ENCODE results near the gene TIMM17A. TPM values are rescaled to one million over a fixed set of nuclear protein-coding genes. Genes with fewer than 3 reads are reported as not detected.

TIMM17A gene
- total and polyA plus RNA-seq, 9 donors, result 19.9 to 38.1 (median 29.7) TPM

DNA sequence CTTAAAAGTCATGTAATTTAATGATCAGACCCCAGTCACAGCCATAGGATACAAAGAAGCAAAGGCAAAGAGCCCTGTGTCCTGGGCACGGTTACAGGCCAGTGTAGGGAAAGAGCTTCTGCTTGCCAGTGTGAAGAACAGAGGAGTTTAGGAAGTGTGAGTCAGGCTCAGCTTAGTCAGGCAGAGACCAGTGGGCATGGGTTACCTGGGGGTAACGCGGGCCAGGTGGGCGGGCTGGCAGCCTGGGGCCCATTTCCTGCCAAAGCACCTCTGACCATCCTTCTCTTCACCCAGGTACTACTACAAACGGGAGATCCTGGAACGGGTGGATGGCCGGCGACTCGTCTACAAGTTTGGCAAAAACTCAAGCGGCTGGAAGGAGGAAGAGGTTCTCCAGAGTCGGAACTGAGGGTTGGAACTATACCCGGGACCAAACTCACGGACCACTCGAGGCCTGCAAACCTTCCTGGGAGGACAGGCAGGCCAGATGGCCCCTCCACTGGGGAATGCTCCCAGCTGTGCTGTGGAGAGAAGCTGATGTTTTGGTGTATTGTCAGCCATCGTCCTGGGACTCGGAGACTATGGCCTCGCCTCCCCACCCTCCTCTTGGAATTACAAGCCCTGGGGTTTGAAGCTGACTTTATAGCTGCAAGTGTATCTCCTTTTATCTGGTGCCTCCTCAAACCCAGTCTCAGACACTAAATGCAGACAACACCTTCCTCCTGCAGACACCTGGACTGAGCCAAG is 59.8 kb downstream of the TIMM17A start:
- Histone ChIP-seq H3K36me3 (no peaks in the 10 kb centered on the region), H3K27me3 (no peaks in the 10 kb centered on the region), H3K4me3 (no peak overlapping the region), H3K9me3 (no peaks in the 10 kb centered on the region), H3K4me1 (ENCODE audit: insufficient read depth) (peaks cover 1% of the 10 kb centered on the region), H3K27ac (no peak overlapping the region)
- TF ChIP-seq, protein P1, sequence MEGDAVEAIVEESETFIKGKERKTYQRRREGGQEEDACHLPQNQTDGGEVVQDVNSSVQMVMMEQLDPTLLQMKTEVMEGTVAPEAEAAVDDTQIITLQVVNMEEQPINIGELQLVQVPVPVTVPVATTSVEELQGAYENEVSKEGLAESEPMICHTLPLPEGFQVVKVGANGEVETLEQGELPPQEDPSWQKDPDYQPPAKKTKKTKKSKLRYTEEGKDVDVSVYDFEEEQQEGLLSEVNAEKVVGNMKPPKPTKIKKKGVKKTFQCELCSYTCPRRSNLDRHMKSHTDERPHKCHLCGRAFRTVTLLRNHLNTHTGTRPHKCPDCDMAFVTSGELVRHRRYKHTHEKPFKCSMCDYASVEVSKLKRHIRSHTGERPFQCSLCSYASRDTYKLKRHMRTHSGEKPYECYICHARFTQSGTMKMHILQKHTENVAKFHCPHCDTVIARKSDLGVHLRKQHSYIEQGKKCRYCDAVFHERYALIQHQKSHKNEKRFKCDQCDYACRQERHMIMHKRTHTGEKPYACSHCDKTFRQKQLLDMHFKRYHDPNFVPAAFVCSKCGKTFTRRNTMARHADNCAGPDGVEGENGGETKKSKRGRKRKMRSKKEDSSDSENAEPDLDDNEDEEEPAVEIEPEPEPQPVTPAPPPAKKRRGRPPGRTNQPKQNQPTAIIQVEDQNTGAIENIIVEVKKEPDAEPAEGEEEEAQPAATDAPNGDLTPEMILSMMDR (IDR thresholded peaks at IDR 0.05), result no peak
- TF ChIP-seq EP300 (IDR thresholded peaks at IDR 0.05), result no peak
- TF ChIP-seq POLR2A (IDR thresholded peaks at IDR 0.05), result no peak
- intact Hi-C loops (cut with DNase I), result loop anchor here in 3 of 4 donors (5.0 kb wide), 3 partner anchors 102 to 117 kb away; partner anchors contain the start of gene GPR37L1 (in 1 of the 3)
- WGBS, 3 donors, result 83 to 90% (median 89%) methylated on average over 17 of the region's 17 CpGs
- no peak for DNase-seq

DNA sequence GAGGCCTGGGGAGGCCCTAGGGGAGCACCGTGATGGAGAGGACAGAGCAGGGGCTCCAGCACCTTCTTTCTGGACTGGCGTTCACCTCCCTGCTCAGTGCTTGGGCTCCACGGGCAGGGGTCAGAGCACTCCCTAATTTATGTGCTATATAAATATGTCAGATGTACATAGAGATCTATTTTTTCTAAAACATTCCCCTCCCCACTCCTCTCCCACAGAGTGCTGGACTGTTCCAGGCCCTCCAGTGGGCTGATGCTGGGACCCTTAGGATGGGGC is 60.3 kb downstream of the TIMM17A start:
- H3K36me3 ChIP-seq, result no peaks in the 10 kb centered on the region
- no peak overlapping the region for H3K27ac ChIP-seq
- TF ChIP-seq POLR2A (IDR thresholded peaks at IDR 0.05), result no peak
- TF ChIP-seq, protein P1 (IDR thresholded peaks at IDR 0.05), result no peak
- TF ChIP-seq EP300 (IDR thresholded peaks at IDR 0.05), result no peak
- no peaks in the 10 kb centered on the region for H3K9me3 ChIP-seq
- DNase-seq, result no peak
- WGBS, 3 donors, result 68 to 76% (median 72%) methylated on average over 3 of the region's 3 CpGs
- intact Hi-C loops (cut with DNase I), result no loop called here
- no peaks in the 10 kb centered on the region for H3K27me3 ChIP-seq
- H3K4me3 ChIP-seq, result no peak overlapping the region
- H3K4me1 ChIP-seq (ENCODE audit: insufficient read depth), result peaks cover 1% of the 10 kb centered on the region

DNA sequence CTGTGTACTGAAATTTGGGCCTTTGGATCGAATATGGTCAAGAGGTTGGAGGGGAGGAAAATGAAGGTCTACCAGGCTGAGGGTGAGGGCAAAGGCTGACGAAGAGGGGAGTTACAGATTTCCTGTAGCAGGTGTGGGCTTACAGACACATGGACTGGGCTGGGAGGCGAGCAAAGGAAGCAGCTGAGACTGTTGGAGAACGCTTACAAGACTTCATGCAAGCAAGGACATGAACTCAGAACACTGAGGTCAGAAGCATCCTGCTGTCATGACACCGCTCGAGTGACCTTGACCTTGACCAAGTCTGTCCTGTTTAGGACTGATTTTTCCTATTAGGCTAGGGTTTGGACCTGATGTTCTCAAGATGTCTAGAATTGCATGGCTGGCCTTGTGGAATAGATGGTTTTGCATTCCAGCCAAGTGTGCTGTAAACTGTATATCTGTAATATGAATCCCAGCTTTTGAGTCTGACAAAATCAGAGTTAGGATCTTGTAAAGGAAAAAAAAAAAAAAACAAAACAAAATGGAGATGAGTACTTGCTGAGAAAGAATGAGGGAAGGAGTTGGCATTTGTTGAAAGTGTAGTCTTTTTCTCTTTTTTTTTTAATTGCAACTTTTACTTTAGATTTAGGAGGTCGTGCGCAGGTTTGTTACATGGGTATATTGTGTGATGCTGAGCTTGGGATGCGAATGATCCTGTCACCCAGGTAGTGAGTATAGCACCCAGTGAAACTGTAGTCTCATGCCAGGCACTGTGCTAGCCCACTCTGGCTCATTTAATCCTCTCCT is 60.9 kb downstream of the TIMM17A start:
- no peak overlapping the region for H3K4me3 ChIP-seq
- H3K36me3 ChIP-seq, result no peaks in the 10 kb centered on the region
- TF ChIP-seq EP300 (IDR thresholded peaks at IDR 0.05) (no peak), POLR2A (IDR thresholded peaks at IDR 0.05) (no peak)
- TF ChIP-seq, protein P1 (IDR thresholded peaks at IDR 0.05), result no peak
- H3K27me3 ChIP-seq, result no peaks in the 10 kb centered on the region
- intact Hi-C loops (cut with DNase I), result no loop called here
- peak in 1 of 5 donors; percentile 55 for DNase-seq
- 55 to 72% (median 65%) methylated on average over 9 of the region's 9 CpGs for WGBS, 3 donors
- H3K9me3 ChIP-seq, result no peaks in the 10 kb centered on the region
- H3K27ac ChIP-seq, result no peak overlapping the region
- peaks cover 1% of the 10 kb centered on the region for H3K4me1 ChIP-seq (ENCODE audit: insufficient read depth)

DNA sequence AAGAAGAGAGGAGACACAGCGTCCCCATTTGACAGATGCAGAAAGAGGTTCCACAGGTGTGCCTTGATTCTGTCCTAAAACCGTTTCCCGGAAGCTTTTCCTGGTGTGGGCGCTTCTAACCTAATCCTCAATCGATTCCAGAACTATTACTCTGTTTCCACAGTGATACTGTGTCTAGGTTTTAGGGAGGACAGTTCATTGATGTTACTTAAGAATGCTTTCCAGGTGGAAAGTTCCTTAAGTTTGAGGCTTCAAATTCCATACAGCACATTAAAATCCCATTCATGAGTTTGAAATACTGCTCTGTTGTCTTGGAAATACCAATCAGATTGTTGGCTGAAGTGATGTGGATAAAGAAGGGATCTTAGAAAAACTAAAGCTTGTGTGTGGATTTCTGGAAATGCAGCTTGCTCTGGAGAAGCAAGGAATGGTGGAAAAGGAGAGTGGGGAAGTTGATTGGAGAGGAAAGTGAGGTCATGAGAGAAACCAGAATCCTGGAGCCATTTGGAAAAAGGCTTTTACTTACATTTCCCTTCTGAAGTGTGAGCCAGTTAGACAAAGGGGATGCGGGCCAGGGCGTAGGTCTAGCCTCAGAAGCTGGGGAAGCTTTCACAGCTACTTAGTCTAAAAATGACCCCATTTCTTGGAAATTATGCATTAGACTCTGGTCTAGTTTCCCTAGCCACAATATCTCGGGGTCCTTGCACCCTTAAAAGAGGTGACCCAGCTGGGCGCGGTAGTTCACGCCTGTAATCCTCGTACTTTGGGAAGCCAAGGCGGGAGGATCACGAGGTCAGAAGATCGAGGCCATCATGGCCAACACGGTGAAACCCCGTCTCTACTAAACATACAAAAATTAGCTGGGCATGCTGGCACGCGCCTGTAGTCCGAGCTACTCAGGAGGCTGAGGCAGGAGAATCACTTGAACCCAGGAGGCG is 61.8 kb downstream of the TIMM17A start:
- peaks cover 1% of the 10 kb centered on the region for H3K4me1 ChIP-seq (ENCODE audit: insufficient read depth)
- no peaks in the 10 kb centered on the region for H3K36me3 ChIP-seq
- intact Hi-C loops (cut with DNase I), result no loop called here
- TF ChIP-seq, protein P1 (IDR thresholded peaks at IDR 0.05), result no peak
- TF ChIP-seq EP300 (IDR thresholded peaks at IDR 0.05) (no peak), POLR2A (IDR thresholded peaks at IDR 0.05) (no peak)
- no peak for DNase-seq
- H3K4me3 ChIP-seq, result no peak overlapping the region
- no peaks in the 10 kb centered on the region for H3K9me3 ChIP-seq
- H3K27ac ChIP-seq, result no peak overlapping the region
- H3K27me3 ChIP-seq, result no peaks in the 10 kb centered on the region
- 88 to 91% (median 90%) methylated on average over 21 of the region's 21 CpGs for WGBS, 3 donors

Measured in ovary (tissue), 9 donors.